GM19467 (cell line): ENCODE results near the gene DNASE1L3.
"Not testable (repeated sequence)": the region's sequence is repeated elsewhere in the genome, so short reads cannot be mapped to it uniquely, and the experiment has no call there.

Experiments used
- ATAC-seq: cut with Tn5 transposase; IDR thresholded peaks from one replicate; pipeline ENCODE4 v1.9.1; 2021; ENCODE audit warnings: mild to moderate bottlenecking, moderate library complexity; ENCODE audit not compliant: unreplicated experiment

DNASE1L3 gene

GRCh38 chr3:58202917-58203360 is 7.8 kb downstream of the DNASE1L3 start:
- no peak for ATAC-seq

GRCh38 chr3:58201451-58201850 is 9.3 kb downstream of the DNASE1L3 start:
- ATAC-seq: not testable (repeated sequence)

- ATAC-seq: no peak
Observed at GRCh38 chr3:58200846-58201355, 9.9 kb downstream of the DNASE1L3 start.

- ATAC-seq: no peak
Observed at GRCh38 chr3:58200121-58200709, 10.6 kb downstream of the DNASE1L3 start.

GRCh38 chr3:58198804-58199203 is 12.0 kb downstream of the DNASE1L3 start:
- ATAC-seq: no peak

GRCh38 chr3:58198362-58198761 is 12.4 kb downstream of the DNASE1L3 start:
- no peak for ATAC-seq

GRCh38 chr3:58197588-58197987 is 13.2 kb downstream of the DNASE1L3 start:
- ATAC-seq: no peak

GRCh38 chr3:58193682-58194407 is 16.9 kb downstream of the DNASE1L3 start:
- no peak for ATAC-seq

- no peak for ATAC-seq
Observed at GRCh38 chr3:58192069-58192468, 18.7 kb downstream of the DNASE1L3 start.

GRCh38 chr3:58191361-58191991 is 19.3 kb downstream of the DNASE1L3 start:
- no peak for ATAC-seq

- no peak for ATAC-seq
Observed at GRCh38 chr3:58190882-58191281, 19.9 kb downstream of the DNASE1L3 start.

GRCh38 chr3:58190291-58190690 is 20.5 kb downstream of the DNASE1L3 start:
- ATAC-seq: no peak

GRCh38 chr3:58189691-58190090 is 21.1 kb downstream of the DNASE1L3 start:
- ATAC-seq: no peak

GRCh38 chr3:58188921-58189451 is 21.8 kb downstream of the DNASE1L3 start:
- no peak for ATAC-seq

GRCh38 chr3:58188173-58188564 is 22.6 kb downstream of the DNASE1L3 start:
- ATAC-seq: no peak

- no peak for ATAC-seq
Observed at GRCh38 chr3:58184982-58185360, 25.8 kb downstream of the DNASE1L3 start.

GRCh38 chr3:58184309-58184981 is 26.3 kb downstream of the DNASE1L3 start:
- ATAC-seq: no peak

GRCh38 chr3:58183891-58184290 is 26.9 kb downstream of the DNASE1L3 start:
- no peak for ATAC-seq

- no peak for ATAC-seq
Observed at GRCh38 chr3:58183221-58183620, 27.6 kb downstream of the DNASE1L3 start.

GRCh38 chr3:58180940-58181587 is 29.7 kb downstream of the DNASE1L3 start:
- no peak for ATAC-seq
